HUES6 (cell line): ENCODE measurements around the gene TRMT44.

Experiments
- H3K27ac ChIP-seq: 2 replicates; pipeline ENCODE4 v1.7.0; 2013; ENCODE audit warnings: low read depth, mild to moderate bottlenecking, low read length, inconsistent platforms
- H3K27me3 ChIP-seq: 2 replicates; pipeline ENCODE4 v1.6.1; 2013; ENCODE audit warnings: low read length; ENCODE audit not compliant: control insufficient read depth, insufficient read depth
- H3K36me3 ChIP-seq: 2 replicates; pipeline ENCODE4 v1.6.1; 2013; ENCODE audit warnings: low read length; ENCODE audit not compliant: control insufficient read depth, insufficient read depth
- H3K4me1 ChIP-seq: 2 replicates; pipeline ENCODE4 v1.6.1; 2013; ENCODE audit warnings: low read length; ENCODE audit not compliant: control insufficient read depth, insufficient read depth
- H3K4me3 ChIP-seq: 2 replicates; pipeline ENCODE4 v1.5.1; 2013; ENCODE audit warnings: low read depth, low read length
- H3K9ac ChIP-seq: one replicate; pipeline ENCODE4 v1.6.1; 2013; ENCODE audit warnings: mild to moderate bottlenecking, low read length
- H3K9me3 ChIP-seq: 2 replicates; pipeline ENCODE4 v1.6.1; 2013; ENCODE audit warnings: low read depth, low read length; ENCODE audit not compliant: control insufficient read depth, insufficient read depth

Gene TRMT44

DNA sequence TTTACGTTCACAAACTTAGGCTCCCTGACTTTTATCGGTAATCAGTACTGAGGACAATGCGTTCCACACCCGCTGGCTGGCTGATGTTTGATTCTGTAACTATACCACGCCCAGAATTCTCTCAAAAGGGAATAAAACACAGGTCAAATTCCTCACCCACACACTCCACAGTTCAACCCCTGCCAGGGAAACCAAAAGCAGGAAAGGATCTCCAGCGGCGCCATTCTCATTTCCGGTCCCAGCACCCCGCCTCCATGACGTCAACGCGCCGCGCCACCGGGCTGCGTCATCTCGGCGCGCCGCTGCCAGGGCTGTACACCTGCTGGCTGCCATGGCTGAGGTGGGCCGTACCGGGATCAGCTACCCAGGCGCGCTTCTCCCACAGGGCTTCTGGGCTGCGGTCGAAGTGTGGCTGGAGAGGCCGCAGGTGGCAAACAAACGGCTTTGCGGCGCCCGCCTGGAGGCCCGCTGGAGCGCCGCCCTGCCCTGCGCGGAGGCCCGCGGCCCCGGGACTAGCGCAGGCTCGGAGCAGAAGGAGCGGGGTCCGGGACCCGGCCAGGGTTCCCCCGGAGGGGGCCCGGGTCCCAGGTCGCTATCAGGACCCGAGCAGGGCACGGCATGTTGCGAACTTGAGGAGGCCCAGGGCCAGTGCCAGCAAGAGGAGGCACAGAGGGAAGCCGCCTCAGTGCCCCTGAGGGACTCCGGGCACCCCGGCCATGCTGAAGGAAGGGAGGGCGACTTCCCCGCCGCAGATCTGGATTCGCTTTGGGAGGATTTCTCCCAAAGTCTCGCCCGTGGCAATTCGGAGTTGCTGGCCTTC, at the start of gene TRMT44, which contains the start of gene ACOX3:
TSS of gene TRMT44 (plus strand) at position 286 of the 820 bp plus-strand sequence. CDS start at position 332, 46 bp downstream.
TSS of gene ACOX3 (minus strand) at position 232 of the 820 bp plus-strand sequence. CDS start 24,202 bp downstream, outside the sequence.
- peak within 1 kb of the TSS; percentile 70 for H3K4me3 ChIP-seq
- 0 out of 2 replicates have a peak within 1 kb of the TSS, but pooled peaks have one; percentile 11 for H3K27ac ChIP-seq
- no peaks in the 10 kb centered on the region for H3K27me3 ChIP-seq
- peaks cover 11% of the 10 kb centered on the region; the same call in 1 of the 2 replicates for H3K9me3 ChIP-seq
- H3K36me3 ChIP-seq: no peaks in the 10 kb centered on the region
- peak within 1 kb of the TSS; percentile 75 for H3K9ac ChIP-seq
- peaks cover 10% of the 10 kb centered on the region for H3K4me1 ChIP-seq

DNA sequence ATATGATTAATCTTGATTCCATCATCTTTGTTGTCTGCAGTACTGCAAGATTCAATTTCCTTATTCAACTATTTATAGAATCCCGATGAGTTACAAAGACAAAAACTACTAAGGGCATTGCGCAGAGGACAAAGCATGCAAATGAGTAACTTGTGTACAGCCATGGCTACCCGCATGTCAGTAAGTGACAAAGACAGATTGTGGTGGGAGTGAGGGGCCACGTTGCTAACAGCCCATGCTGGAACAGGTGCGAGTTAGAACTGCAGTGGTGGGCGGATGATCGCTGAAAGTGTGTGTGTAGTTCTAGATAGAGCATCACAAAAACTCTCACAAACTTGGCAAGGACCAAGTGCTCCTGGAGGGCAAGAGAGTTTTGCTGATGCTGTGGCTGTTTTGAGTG, 49.5 kb upstream of the TRMT44 start:
- Histone ChIP-seq H3K4me3 (no peak overlapping the region), H3K9me3 (no peaks in the 10 kb centered on the region), H3K36me3 (peaks cover 8% of the 10 kb centered on the region; the same call in 1 of the 2 replicates), H3K4me1 (peaks cover 4% of the 10 kb centered on the region; the same call in 1 of the 2 replicates), H3K27me3 (no peaks in the 10 kb centered on the region), H3K9ac (no peak overlapping the region), H3K27ac (no peak overlapping the region)

GRCh38 chr4:8391972-8392371, 48.6 kb upstream of the TRMT44 start:
- Histone ChIP-seq H3K9ac (no peak overlapping the region), H3K9me3 (no peaks in the 10 kb centered on the region), H3K4me1 (peaks cover 6% of the 10 kb centered on the region), H3K36me3 (peaks cover 8% of the 10 kb centered on the region; the same call in 1 of the 2 replicates), H3K27me3 (no peaks in the 10 kb centered on the region), H3K27ac (no peak overlapping the region), H3K4me3 (no peak overlapping the region)

DNA sequence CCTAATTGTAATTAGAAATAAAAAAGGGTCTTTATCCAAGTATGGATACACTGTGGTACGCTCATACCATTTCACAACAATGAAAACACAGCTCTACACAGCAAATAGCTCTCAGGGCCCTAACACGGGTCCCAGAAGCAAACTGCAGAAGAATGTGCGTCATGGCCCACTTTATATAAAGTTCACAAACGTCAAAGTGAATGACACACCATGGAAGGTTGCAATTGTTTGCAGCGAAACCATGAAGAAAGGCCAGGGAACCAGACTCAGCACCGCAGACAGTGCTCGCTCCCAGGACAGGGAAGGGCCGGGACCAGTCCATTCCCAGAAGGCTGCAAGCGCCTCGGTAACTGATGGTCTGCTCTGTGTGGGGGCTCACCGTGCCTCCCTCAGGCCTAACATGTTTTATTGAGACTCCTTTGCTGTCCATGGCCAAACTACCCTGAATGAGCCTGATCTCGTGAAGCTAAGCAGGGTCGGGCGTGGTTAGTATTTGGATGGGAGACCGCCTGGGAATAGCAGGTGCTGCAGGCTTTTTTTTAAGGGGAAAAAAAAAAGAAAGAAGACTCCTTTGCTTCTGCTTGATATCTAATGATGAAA, 47.9 kb upstream of the TRMT44 start:
- no peaks in the 10 kb centered on the region for H3K9me3 ChIP-seq
- H3K4me3 ChIP-seq: no peak overlapping the region
- peaks cover 12% of the 10 kb centered on the region for H3K4me1 ChIP-seq
- H3K27ac ChIP-seq: no peak overlapping the region
- H3K27me3 ChIP-seq: no peaks in the 10 kb centered on the region
- peaks cover 3% of the 10 kb centered on the region; the same call in 1 of the 2 replicates for H3K36me3 ChIP-seq
- no peak overlapping the region for H3K9ac ChIP-seq

GRCh38 chr4:8393593-8394038, 47.0 kb upstream of the TRMT44 start:
- Histone ChIP-seq H3K36me3 (peaks cover 3% of the 10 kb centered on the region; the same call in 1 of the 2 replicates), H3K9ac (no peak overlapping the region), H3K4me1 (peaks cover 12% of the 10 kb centered on the region), H3K4me3 (no peak overlapping the region), H3K27me3 (no peaks in the 10 kb centered on the region), H3K9me3 (no peaks in the 10 kb centered on the region), H3K27ac (no peak overlapping the region)

GRCh38 chr4:8394061-8394519, 46.5 kb upstream of the TRMT44 start:
- H3K9ac ChIP-seq: no peak overlapping the region
- H3K36me3 ChIP-seq: no peaks in the 10 kb centered on the region; the same call in 1 of the 2 replicates
- no peak overlapping the region for H3K27ac ChIP-seq
- H3K4me1 ChIP-seq: peaks cover 12% of the 10 kb centered on the region
- no peaks in the 10 kb centered on the region for H3K9me3 ChIP-seq
- no peaks in the 10 kb centered on the region for H3K27me3 ChIP-seq
- no peak overlapping the region for H3K4me3 ChIP-seq

GRCh38 chr4:8394806-8395205, 45.8 kb upstream of the TRMT44 start:
- no peaks in the 10 kb centered on the region for H3K9me3 ChIP-seq
- no peak overlapping the region for H3K9ac ChIP-seq
- H3K36me3 ChIP-seq: peaks cover 2% of the 10 kb centered on the region; the same call in 1 of the 2 replicates
- no peaks in the 10 kb centered on the region for H3K27me3 ChIP-seq
- H3K4me3 ChIP-seq: no peak overlapping the region
- H3K4me1 ChIP-seq: peaks cover 12% of the 10 kb centered on the region
- H3K27ac ChIP-seq: no peak overlapping the region

DNA sequence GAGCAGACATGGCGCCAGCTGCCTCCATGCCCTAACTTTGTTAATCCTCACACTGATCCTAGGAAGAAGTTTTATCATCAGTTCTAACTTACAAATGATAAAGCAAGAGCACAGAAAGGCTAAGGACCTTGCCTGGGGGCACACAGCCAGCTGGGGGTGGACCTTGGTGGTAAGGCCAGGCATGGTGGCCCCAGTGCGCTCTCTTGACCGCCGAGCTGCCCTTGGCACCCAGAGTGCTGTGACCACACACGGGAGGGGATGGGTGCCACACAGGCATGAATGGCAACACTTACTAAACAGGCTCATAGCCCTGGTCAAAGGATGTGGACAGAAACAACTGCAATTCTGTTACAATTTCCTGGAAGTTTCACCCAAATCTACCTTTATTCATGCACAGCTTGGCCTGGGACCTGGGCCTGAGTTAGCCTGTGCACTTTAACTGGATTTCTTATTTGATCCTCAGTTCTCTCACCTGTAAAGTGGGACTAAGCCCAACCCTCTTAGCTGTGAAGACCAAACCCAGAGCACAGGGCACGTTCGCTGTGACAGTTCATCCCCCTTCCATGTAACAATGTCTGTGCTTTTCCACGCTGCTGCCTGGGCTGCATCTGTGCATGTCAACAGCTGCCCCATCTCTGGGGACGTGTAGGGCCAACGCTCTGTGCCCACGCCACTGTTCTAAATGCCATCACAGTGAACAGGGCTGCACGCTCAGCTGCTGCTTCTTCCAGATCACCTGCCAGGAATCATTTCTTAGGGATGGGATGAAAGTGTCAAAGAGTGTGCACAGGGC, 44.9 kb upstream of the TRMT44 start:
- H3K27me3 ChIP-seq: no peaks in the 10 kb centered on the region
- no peaks in the 10 kb centered on the region for H3K9me3 ChIP-seq
- peaks cover 12% of the 10 kb centered on the region for H3K4me1 ChIP-seq
- peaks cover 2% of the 10 kb centered on the region; the same call in 1 of the 2 replicates for H3K36me3 ChIP-seq
- no peak overlapping the region for H3K27ac ChIP-seq
- H3K9ac ChIP-seq: no peak overlapping the region
- H3K4me3 ChIP-seq: no peak overlapping the region

- no peak overlapping the region for H3K27ac ChIP-seq
- H3K27me3 ChIP-seq: no peaks in the 10 kb centered on the region
- no peak overlapping the region for H3K4me3 ChIP-seq
- H3K9me3 ChIP-seq: no peaks in the 10 kb centered on the region
- H3K4me1 ChIP-seq: peaks cover 12% of the 10 kb centered on the region
- peaks cover 2% of the 10 kb centered on the region; the same call in 1 of the 2 replicates for H3K36me3 ChIP-seq
- no peak overlapping the region for H3K9ac ChIP-seq
These were observed 43.7 kb upstream of the TRMT44 start for GRCh38 chr4:8396762-8397406.

GRCh38 chr4:8398347-8398746, 42.2 kb upstream of the TRMT44 start:
- Histone ChIP-seq H3K27ac (no peak overlapping the region), H3K9ac (no peak overlapping the region), H3K4me3 (no peak overlapping the region), H3K4me1 (peaks cover 12% of the 10 kb centered on the region), H3K36me3 (peaks cover 2% of the 10 kb centered on the region; the same call in 1 of the 2 replicates), H3K27me3 (no peaks in the 10 kb centered on the region), H3K9me3 (no peaks in the 10 kb centered on the region)
